Body of pancreas (tissue), 4 donors: ENCODE data around the gene LNX1. TPM values are rescaled to one million over a fixed set of nuclear protein-coding genes. Genes with fewer than 3 reads are reported as not detected.
A peak's percentile ranks its signal among the peaks of the same experiment; 100 is the strongest.

ENCODE experiments used
- ATAC-seq: fragments of 150-250 bp; one replicate; pipeline ENCODE4 v1.9.1; 2016
- DNase-seq, 4 donors: peaks; one replicate each; pipeline ENCODE4 v3.0.0-alpha.2; 2019
- H3K27ac ChIP-seq, 4 donors: fragments of 200-600 bp; sonication (generic); 1 replicate in 3 of 4; 2 replicates in 1 of 4; pipeline versions ENCODE4 v1.5.1 to v1.6.1; 2016 to 2019; ENCODE audit warnings: mild to moderate bottlenecking in 1 of 4, mixed read lengths in 1 of 4, moderate library complexity in 1 of 4
- H3K27me3 ChIP-seq, 2 donors: fragments of 200-600 bp; sonication (generic); one replicate each; pipeline ENCODE4 v1.6.0; 2016; ENCODE audit warnings: mild to moderate bottlenecking in 1 of 2
- H3K36me3 ChIP-seq, 2 donors: fragments of 200-600 bp; sonication (generic); replicated peaks in 1 of 2; 2 replicates each; pipeline ENCODE4 v1.5.1; 2016; ENCODE audit warnings: low read depth in 2 of 2; ENCODE audit not compliant: insufficient read depth in 1 of 2
- H3K4me1 ChIP-seq: fragments of 200-600 bp; sonication (generic); one replicate; pipeline ENCODE4 v1.6.0; 2016
- H3K4me3 ChIP-seq, 2 donors: fragments of 200-600 bp; sonication (generic); 1 replicate in 1 of 2; 2 replicates in 1 of 2; pipeline ENCODE4 v1.5.1; 2016 to 2019
- H3K9me3 ChIP-seq, 3 donors: fragments of 200-600 bp; sonication (generic); 1 replicate in 2 of 3; 2 replicates in 1 of 3; pipeline ENCODE4 v1.5.1; 2016
- CTCF ChIP-seq, 7 experiments: fragments of 450-650 bp in 4 of 7; fragments of 200-600 bp in 3 of 7; sonication (generic) in 3 of 7; IDR thresholded peaks; one replicate each; pipeline ENCODE4 v1.5.1; 2016 to 2019; ENCODE audit warnings: antibody characterized with exemption in 7 of 7
- POLR2A ChIP-seq, 3 donors: fragments of 450-650 bp; IDR thresholded peaks; one replicate each; pipeline ENCODE4 v1.6.1; 2016; ENCODE audit warnings: antibody characterized with exemption in 3 of 3, mild to moderate bottlenecking in 2 of 3
- WGBS, 2 donors: methylation state at CpG; one replicate each; pipeline ENCODE4 v1.1.5; 2017; 5-methylcytosine and 5-hydroxymethylcytosine counted together
- intact Hi-C: fragments of 100-400 bp; cut with DNase I; formaldehyde crosslinking; loops from one replicate; pipeline ENCODE4 v1.15.1; 2023
- total RNA-seq, 2 donors: library from RNA; depleted of rRNA; stranded (reverse); fragments of >200 nt; gene quantifications; one replicate each; pipeline ENCODE4 v1.1.0, GENCODE V29; 2016

Gene LNX1
- 10 to 100 TPM; 15.2 to 17.1 TPM for total RNA-seq

- ATAC-seq, result peak; percentile 89
- 2 to 18% methylated on average over 10 to 13 of the region's 13 CpGs for WGBS, 2 donors
- TF ChIP-seq CTCF (IDR thresholded peaks at IDR 0.05) (peak in 5 of 7 experiments; percentile 22 to 78 (median 68)), POLR2A (IDR thresholded peaks at IDR 0.05) (peak; percentile 86 to 99 (median 99))
These were observed at the start of gene LNX1 for GRCh38 chr4:53591372-53591892. LNX1 (minus strand) TSS chr4:53591486; CDS start chr4:53574002, 17,484 bp downstream.

GRCh38 chr4:53640576-53641453 lies 49.5 kb upstream of the LNX1 start:
- Histone ChIP-seq H3K27me3 (no peaks in the 10 kb centered on the region), H3K4me3 (no peak overlapping the region), H3K9me3 (no peaks in the 10 kb centered on the region), H3K36me3 (no peaks in the 10 kb centered on the region), H3K27ac (peak overlapping the region; percentile 32 to 59 (median 56)), H3K4me1 (peaks cover 50% of the 10 kb centered on the region)
- ATAC-seq, result peak; percentile 28
- 11 to 15% methylated on average over 10 of the region's 10 CpGs for WGBS, 2 donors
- TF ChIP-seq POLR2A (IDR thresholded peaks at IDR 0.05) (no peak), CTCF (IDR thresholded peaks at IDR 0.05) (no peak)
- DNase-seq, result peak; percentile 49 to 69 (median 52)
- intact Hi-C loops, result no loop called here

More at GRCh38 chr4:53591372-53591892, at the start of gene LNX1:
- intact Hi-C loops, result no loop called here
- peak within 1 kb of the TSS; percentile 68 to 96 (median 92) for H3K27ac ChIP-seq
- H3K4me1 ChIP-seq, result peaks cover 52% of the 10 kb centered on the region
- H3K9me3 ChIP-seq, result no peaks in the 10 kb centered on the region
- peak; percentile 97 to 100 (median 98) for DNase-seq
- no peaks in the 10 kb centered on the region for H3K36me3 ChIP-seq
- no peaks in the 10 kb centered on the region for H3K27me3 ChIP-seq
- H3K4me3 ChIP-seq, result peak within 1 kb of the TSS in 1 of 2 donors; percentile 0

GRCh38 chr4:53638919-53639318 lies 47.6 kb upstream of the LNX1 start:
- Histone ChIP-seq H3K27me3 (no peaks in the 10 kb centered on the region), H3K9me3 (no peaks in the 10 kb centered on the region), H3K4me3 (no peak overlapping the region), H3K27ac (no peak overlapping the region), H3K4me1 (peaks cover 35% of the 10 kb centered on the region), H3K36me3 (no peaks in the 10 kb centered on the region)
- ATAC-seq, result no peak
- no peak for DNase-seq
- TF ChIP-seq CTCF (IDR thresholded peaks at IDR 0.05), result no peak
- no peak for TF ChIP-seq POLR2A (IDR thresholded peaks at IDR 0.05)
- intact Hi-C loops, result no loop called here

GRCh38 chr4:53637348-53637747 lies 46.1 kb upstream of the LNX1 start:
- intact Hi-C loops, result no loop called here

More at GRCh38 chr4:53637348-53637747, 46.1 kb upstream of the LNX1 start:
- no peaks in the 10 kb centered on the region for H3K36me3 ChIP-seq
- TF ChIP-seq POLR2A (IDR thresholded peaks at IDR 0.05), result no peak
- TF ChIP-seq CTCF (IDR thresholded peaks at IDR 0.05), result no peak
- H3K9me3 ChIP-seq, result no peaks in the 10 kb centered on the region
- no peak for DNase-seq
- peaks cover 28% of the 10 kb centered on the region for H3K4me1 ChIP-seq
- H3K4me3 ChIP-seq, result no peak overlapping the region
- WGBS, 2 donors, result 25 to 26% methylated on average over 1 of the region's 1 CpG
- H3K27me3 ChIP-seq, result no peaks in the 10 kb centered on the region
- no peak overlapping the region for H3K27ac ChIP-seq
- ATAC-seq, result no peak
